ENCODE data around the gene CFAP68.
A peak's percentile ranks its signal among the peaks of the same experiment; 100 is the strongest.

CFAP68 gene

GRCh38 chr11:111878849-111879636 is at the start of gene CFAP68, which contains the start of gene FDXACB1:
Gene CFAP68, plus strand, starts transcription at chr11:111879541. Its CDS starts 20 bp downstream, at chr11:111879561.
Gene FDXACB1, minus strand, starts transcription at chr11:111879165. Its CDS starts 33 bp downstream, at chr11:111879132.
- peak; percentile 78 for TF ChIP-seq CTCF (IDR thresholded peaks at IDR 0.05; ENCODE audit: low read depth, low read length, missing control alignments)
- peak; percentile 93 for DNase-seq (ENCODE audit: extremely low read depth, low read depth)
- H3K4me3 ChIP-seq (replicated peaks; ENCODE audit: low read depth, low read length) = peak within 1 kb of the TSS; percentile 74

- no peak for DNase-seq (ENCODE audit: extremely low read depth, low read depth)
- no peak overlapping the region for H3K4me3 ChIP-seq (replicated peaks; ENCODE audit: low read depth, low read length)
- peak; percentile 17 for TF ChIP-seq CTCF (IDR thresholded peaks at IDR 0.05; ENCODE audit: low read depth, low read length, missing control alignments)
These were observed 45.8 kb upstream of the CFAP68 start for GRCh38 chr11:111833524-111833923.

GRCh38 chr11:111834432-111835163 is 44.7 kb upstream of the CFAP68 start:
- no peak overlapping the region for H3K4me3 ChIP-seq (replicated peaks; ENCODE audit: low read depth, low read length)
- peak; percentile 41 for DNase-seq (ENCODE audit: extremely low read depth, low read depth)
- TF ChIP-seq CTCF (IDR thresholded peaks at IDR 0.05; ENCODE audit: low read depth, low read length, missing control alignments) = no peak

- TF ChIP-seq CTCF (IDR thresholded peaks at IDR 0.05; ENCODE audit: low read depth, low read length, missing control alignments) = no peak
- no peak for DNase-seq (ENCODE audit: extremely low read depth, low read depth)
- H3K4me3 ChIP-seq (replicated peaks; ENCODE audit: low read depth, low read length) = no peak overlapping the region
These were observed 43.7 kb upstream of the CFAP68 start for GRCh38 chr11:111835665-111836064.

DNA sequence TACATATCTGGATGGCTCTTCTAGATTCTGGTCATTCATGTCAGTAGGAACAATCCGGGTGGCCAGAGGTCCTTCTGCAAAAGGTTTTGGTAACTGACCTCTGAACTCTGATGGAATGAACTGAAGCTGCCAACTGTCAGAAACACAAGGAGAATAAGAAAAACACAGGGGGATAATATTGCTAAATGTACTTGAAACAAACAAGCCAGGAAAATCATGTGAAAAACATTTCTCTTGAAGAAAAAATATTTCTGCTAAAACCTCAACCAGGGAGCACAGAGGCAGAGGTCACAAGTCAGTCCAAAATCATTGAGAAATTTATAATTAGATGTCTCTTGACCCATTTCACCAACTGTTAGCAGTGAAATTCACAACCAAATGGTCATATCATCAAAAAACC is 43.2 kb upstream of the CFAP68 start:
- no peak overlapping the region for H3K4me3 ChIP-seq (replicated peaks; ENCODE audit: low read depth, low read length)
- TF ChIP-seq CTCF (IDR thresholded peaks at IDR 0.05; ENCODE audit: low read depth, low read length, missing control alignments) = no peak
- DNase-seq (ENCODE audit: extremely low read depth, low read depth) = no peak

DNA sequence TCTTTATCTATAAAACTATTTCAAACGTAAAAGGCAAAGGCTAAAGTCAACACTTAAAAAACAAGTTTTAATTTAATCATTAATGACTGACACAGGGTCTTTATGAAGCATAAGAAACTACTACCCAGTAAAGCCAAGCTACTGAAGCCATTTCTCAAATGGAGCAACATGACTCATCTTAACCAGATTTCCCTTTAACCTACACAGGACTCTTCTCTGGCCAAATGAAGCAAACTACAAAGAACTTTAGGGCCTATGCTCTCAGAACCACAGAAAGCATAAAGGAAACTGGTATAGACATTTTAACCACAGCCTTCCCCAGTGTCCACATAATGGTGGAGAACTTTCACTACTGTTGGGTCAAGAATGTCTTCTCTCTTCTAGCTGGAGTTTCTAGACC is 42.6 kb upstream of the CFAP68 start:
- no peak for TF ChIP-seq CTCF (IDR thresholded peaks at IDR 0.05; ENCODE audit: low read depth, low read length, missing control alignments)
- H3K4me3 ChIP-seq (replicated peaks; ENCODE audit: low read depth, low read length) = no peak overlapping the region
- no peak for DNase-seq (ENCODE audit: extremely low read depth, low read depth)
